ENCODE data around the gene JAZF1. TPM values are rescaled to one million over a fixed set of nuclear protein-coding genes. Genes with fewer than 3 reads are reported as not detected.

JAZF1 gene
- total RNA-seq, 2 experiments from 2014 or later: 3.3 to 4.0 TPM

GRCh38 chr7:28202222-28202621, 21.6 kb upstream of the JAZF1 start:
- no peak overlapping the region for H3K27ac Mint-ChIP-seq
- ChIA-PET CTCF (interaction anchor here (0.9 kb wide), 1 partner anchor 20 kb away, joined by 3 read pairs; no protein-coding TSS in a partner anchor), POLR2A (no interaction called here)
- peaks cover 10% of the 10 kb centered on the region for H3K9me3 Mint-ChIP-seq
- ATAC-seq (no peak), DNase-seq (no peak)
- H3K36me3 Mint-ChIP-seq (ENCODE audit: low read depth): peaks cover 6% of the 10 kb centered on the region
- H3K4me3 Mint-ChIP-seq: no peak overlapping the region
- intact Hi-C loops (cut with micrococcal nuclease): no loop called here
- peaks cover 24% of the 10 kb centered on the region for H3K27me3 Mint-ChIP-seq
- peaks cover 20% of the 10 kb centered on the region for H3K4me1 Mint-ChIP-seq (ENCODE audit: low read depth)
- TF ChIP-seq, protein P1, sequence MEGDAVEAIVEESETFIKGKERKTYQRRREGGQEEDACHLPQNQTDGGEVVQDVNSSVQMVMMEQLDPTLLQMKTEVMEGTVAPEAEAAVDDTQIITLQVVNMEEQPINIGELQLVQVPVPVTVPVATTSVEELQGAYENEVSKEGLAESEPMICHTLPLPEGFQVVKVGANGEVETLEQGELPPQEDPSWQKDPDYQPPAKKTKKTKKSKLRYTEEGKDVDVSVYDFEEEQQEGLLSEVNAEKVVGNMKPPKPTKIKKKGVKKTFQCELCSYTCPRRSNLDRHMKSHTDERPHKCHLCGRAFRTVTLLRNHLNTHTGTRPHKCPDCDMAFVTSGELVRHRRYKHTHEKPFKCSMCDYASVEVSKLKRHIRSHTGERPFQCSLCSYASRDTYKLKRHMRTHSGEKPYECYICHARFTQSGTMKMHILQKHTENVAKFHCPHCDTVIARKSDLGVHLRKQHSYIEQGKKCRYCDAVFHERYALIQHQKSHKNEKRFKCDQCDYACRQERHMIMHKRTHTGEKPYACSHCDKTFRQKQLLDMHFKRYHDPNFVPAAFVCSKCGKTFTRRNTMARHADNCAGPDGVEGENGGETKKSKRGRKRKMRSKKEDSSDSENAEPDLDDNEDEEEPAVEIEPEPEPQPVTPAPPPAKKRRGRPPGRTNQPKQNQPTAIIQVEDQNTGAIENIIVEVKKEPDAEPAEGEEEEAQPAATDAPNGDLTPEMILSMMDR (IDR thresholded peaks at IDR 0.05): no peak

DNA sequence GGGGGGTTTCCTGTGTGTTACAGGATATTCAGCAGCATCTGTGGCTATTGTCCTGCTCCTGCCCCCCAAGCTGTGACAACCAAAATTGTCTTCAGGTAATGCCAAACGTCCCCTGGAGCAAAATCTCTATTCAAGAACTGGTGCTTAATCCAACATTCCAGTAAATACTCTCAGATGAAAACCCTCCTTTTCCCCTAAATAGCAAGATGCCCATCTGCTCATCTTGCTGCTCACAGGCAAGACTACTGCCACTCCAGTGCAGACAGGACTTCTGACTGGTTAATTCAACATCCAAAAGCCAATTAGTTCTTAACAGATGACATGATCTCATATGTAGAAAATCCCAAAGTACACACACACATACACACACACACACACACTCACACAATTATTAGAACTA, 20.5 kb upstream of the JAZF1 start:
- ChIA-PET CTCF (interaction anchor here (0.6 to 1.1 kb wide), 3 partner anchors 43 to 123 kb away, joined by 3 read pairs; no protein-coding TSS in a partner anchor), POLR2A (interaction anchor here (0.8 kb wide), 1 partner anchor 22 kb away, joined by 3 read pairs; no protein-coding TSS in a partner anchor)
- ATAC-seq: no peak

DNA sequence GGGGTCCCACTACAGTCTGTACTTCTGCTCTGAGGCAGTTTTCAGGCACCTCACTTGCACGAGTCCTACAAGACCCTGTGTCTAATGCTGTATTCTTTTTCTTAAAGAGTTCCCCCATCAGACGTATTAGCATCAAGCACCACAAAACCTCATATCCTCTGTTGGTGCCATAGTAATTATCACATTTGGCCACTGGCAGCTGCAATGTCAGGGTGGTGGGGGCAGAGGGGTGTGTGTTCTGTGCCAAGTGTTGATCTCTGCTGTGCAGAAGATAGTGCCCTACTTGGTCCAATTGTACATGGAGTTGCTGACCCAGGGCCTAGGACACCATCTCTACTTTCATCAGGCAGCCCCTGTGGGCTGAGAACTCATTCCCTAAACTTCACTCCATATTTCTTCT, 20.0 kb upstream of the JAZF1 start:
- no peak overlapping the region for H3K27ac Mint-ChIP-seq
- no peak for ATAC-seq

More for the DNA sequence above, 20.5 kb upstream of the JAZF1 start:
- peaks cover 13% of the 10 kb centered on the region for H3K4me1 Mint-ChIP-seq (ENCODE audit: low read depth)
- no peaks in the 10 kb centered on the region for H3K36me3 Mint-ChIP-seq (ENCODE audit: low read depth)
- peaks cover 27% of the 10 kb centered on the region for H3K27me3 Mint-ChIP-seq
- no peak overlapping the region for H3K4me3 Mint-ChIP-seq
- TF ChIP-seq, protein P1 (IDR thresholded peaks at IDR 0.05): no peak
- H3K9me3 Mint-ChIP-seq: peaks cover under 1% of the 10 kb centered on the region
- intact Hi-C loops (cut with micrococcal nuclease): no loop called here
- DNase-seq: no peak
- no peak overlapping the region for H3K27ac Mint-ChIP-seq

GRCh38 chr7:28199021-28199510, 18.5 kb upstream of the JAZF1 start:
- no peak for DNase-seq
- H3K27me3 Mint-ChIP-seq: peaks cover 28% of the 10 kb centered on the region

More for the DNA sequence above, 20.0 kb upstream of the JAZF1 start:
- CTCF ChIA-PET: interaction anchor here (0.6 kb wide), 1 partner anchor 104 kb away, joined by 3 read pairs; no protein-coding TSS in a partner anchor
- H3K9me3 Mint-ChIP-seq: no peaks in the 10 kb centered on the region
- no peak overlapping the region for H3K4me3 Mint-ChIP-seq
- intact Hi-C loops (cut with micrococcal nuclease): no loop called here
- H3K4me1 Mint-ChIP-seq (ENCODE audit: low read depth): peaks cover 18% of the 10 kb centered on the region
- POLR2A ChIA-PET: no interaction called here
- H3K27me3 Mint-ChIP-seq: peaks cover 28% of the 10 kb centered on the region
- H3K36me3 Mint-ChIP-seq (ENCODE audit: low read depth): no peaks in the 10 kb centered on the region
- TF ChIP-seq, protein P1 (IDR thresholded peaks at IDR 0.05): no peak
- DNase-seq: no peak

More at GRCh38 chr7:28199021-28199510, 18.5 kb upstream of the JAZF1 start:
- ChIA-PET CTCF (no interaction called here), POLR2A (no interaction called here)
- intact Hi-C loops (cut with micrococcal nuclease): no loop called here
- no peak overlapping the region for H3K27ac Mint-ChIP-seq
- H3K4me3 Mint-ChIP-seq: no peak overlapping the region
- no peaks in the 10 kb centered on the region for H3K36me3 Mint-ChIP-seq (ENCODE audit: low read depth)
- no peak for ATAC-seq
- TF ChIP-seq, protein P1 (IDR thresholded peaks at IDR 0.05): no peak
- peaks cover 15% of the 10 kb centered on the region for H3K4me1 Mint-ChIP-seq (ENCODE audit: low read depth)
- no peaks in the 10 kb centered on the region for H3K9me3 Mint-ChIP-seq

All from activated CD8-positive, alpha-beta T cell treated with anti-CD3 and anti-CD28 coated beads for 36 hours (primary cell).